Spleen (tissue), 7 donors: ENCODE data around the gene SCAANT1.

Experiments used
- CTCF ChIP-seq, 11 experiments: fragments of 200-600 bp in 7 of 11; fragments of 450-650 bp in 4 of 11; sonication (generic) in 4 of 11; IDR thresholded peaks in 8 of 11; conservative IDR thresholded peaks in 3 of 11; 1 replicate in 7 of 11; 2 replicates in 4 of 11; pipeline versions ENCODE4 v1.4.0 to v1.8.0; 2016 to 2021; ENCODE audit warnings: antibody characterized with exemption in 11 of 11, inconsistent platforms in 4 of 11, mild to moderate bottlenecking in 1 of 11
- POLR2AphosphoS5 ChIP-seq, 3 donors: sonication (generic); formaldehyde crosslinking; IDR thresholded peaks; one replicate each; pipeline ENCODE4 v1.5.1; 2017; ENCODE audit warnings: antibody characterized with exemption in 3 of 3
- donor health status: DM: no; HTN: no; CAD: no; lungs with moderate emphysema.
- donor health status: DM: no; HTN: no; CAD: no.
- donor health status: DM: no; HTN: no; CAD: no.

GRCh38 chr3:63908776-63909175, 3.4 kb downstream of the SCAANT1 start:
- TF ChIP-seq CTCF (IDR thresholded peaks at IDR 0.05 in 8 of 11, conservative IDR thresholded peaks at IDR 0.05 in 3 of 11) (no peak), POLR2AphosphoS5 (IDR thresholded peaks at IDR 0.05) (no peak)
